GM21423 (cell line): Measurements from ENCODE around the gene AGPAT4.
"Not testable (repeated sequence)": the region's sequence is repeated elsewhere in the genome, so short reads cannot be mapped to it uniquely, and the experiment has no call there.

Experiments used
- ATAC-seq: cut with Tn5 transposase; IDR thresholded peaks from one replicate; pipeline ENCODE4 v1.9.1; 2021; ENCODE audit warnings: mild to moderate bottlenecking, moderate library complexity; ENCODE audit not compliant: unreplicated experiment

AGPAT4 gene

DNA sequence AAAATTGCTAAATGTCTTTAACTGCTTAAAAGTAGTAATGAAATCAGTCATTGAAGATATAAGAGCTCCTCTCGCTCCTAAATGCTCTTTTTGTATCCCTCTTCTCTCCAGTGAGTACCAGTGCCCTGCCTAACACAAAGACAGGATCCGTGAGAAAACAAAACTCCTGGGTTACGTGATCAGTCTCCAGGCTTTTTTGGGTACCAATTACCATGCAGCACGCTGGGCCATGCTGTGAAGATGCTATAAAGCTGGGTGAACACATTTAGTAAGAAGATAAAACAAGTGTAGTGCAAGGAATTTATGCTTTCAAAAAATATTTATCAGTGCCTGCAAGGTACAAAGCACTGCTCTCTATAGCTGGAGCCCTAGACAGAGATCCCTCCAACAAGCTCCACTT lies 66.7 kb downstream of the AGPAT4 start:
- no peak for ATAC-seq

DNA sequence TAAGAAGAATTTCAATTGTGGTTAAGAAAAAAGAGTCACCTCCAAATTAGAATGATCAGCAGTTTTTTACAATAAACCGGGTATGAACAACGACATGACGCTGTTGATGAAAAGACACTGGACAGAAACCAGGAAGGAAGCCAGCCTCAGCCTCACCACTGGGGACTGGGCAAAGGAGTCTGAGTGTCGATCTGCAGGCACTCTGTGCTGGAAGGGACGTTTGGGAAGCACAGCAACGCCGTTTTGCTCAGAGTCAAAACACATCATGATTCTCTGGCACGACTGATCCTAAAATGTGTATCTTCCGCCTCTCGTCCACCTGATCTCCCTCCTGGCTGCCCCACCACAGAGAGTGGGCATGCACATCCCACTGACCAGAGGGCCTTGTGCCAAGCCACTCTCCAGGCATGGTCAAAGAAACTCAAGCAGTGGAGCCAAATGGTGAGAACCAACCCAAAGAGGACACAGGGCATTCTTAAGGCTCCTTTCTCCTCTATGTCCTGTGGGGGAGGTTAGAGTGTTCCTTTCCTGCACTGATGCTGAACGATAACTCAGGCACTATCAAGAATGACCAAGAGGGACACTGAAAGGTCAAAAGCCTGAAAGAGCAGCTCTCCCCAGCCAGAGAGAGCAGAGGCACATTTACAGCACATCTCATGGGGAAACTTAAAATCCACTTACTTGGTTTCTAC lies 68.8 kb downstream of the AGPAT4 start:
- no peak for ATAC-seq

DNA sequence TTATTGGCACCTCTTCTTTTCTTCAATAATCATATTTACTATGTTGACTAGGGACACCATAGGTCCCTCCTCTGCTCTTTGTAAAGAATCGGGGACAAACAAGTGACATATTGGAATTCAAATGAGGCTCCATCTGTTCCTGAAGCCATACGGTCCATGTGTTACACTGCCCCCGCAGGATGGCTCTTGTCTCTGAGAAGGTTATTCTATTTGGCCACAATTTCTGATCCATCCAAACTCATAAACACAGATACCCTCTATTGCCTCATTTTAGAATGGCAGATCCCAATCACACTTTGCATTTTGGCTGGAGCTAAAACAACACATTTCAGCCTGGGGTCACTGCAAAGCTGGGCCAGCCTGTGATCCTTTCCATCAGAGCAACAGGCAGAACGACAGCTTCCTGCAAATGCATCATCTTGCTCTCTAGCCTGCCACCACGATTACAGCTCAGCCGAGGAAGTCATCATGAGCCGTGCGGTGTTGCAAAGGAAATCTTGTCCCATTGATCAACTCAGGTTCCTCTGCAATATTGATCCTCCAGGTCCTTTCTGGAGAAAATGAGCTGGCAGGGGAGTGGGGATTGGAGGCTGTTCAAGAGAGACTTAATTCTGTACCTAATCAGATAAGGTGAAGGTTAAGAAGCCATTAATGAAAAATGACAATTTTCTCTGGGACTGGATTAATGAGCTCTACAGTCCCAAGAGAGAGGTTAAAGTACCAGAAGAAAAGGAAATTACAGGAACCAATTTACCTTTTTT lies 73.1 kb downstream of the AGPAT4 start:
- ATAC-seq, result peak; percentile 37

DNA sequence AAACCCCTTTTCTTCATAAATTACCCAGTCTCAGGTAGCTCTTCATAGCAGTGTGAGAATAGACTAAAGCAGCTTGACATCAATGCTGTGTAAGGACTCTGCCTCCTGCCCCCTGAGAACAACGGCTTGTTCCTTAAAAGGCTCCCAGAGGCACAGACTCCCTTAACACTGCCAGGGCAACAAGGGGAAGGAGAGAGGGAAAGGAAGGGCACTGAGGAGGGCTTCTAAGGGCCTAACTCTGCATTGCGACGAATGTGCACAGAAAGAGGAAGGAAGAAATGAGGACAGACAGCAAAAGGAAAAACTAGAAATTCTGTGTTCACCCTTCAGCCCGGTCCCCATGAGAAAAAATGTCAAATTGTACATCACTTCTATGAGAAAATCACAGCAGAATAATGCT lies 74.0 kb downstream of the AGPAT4 start:
- ATAC-seq, result no peak

DNA sequence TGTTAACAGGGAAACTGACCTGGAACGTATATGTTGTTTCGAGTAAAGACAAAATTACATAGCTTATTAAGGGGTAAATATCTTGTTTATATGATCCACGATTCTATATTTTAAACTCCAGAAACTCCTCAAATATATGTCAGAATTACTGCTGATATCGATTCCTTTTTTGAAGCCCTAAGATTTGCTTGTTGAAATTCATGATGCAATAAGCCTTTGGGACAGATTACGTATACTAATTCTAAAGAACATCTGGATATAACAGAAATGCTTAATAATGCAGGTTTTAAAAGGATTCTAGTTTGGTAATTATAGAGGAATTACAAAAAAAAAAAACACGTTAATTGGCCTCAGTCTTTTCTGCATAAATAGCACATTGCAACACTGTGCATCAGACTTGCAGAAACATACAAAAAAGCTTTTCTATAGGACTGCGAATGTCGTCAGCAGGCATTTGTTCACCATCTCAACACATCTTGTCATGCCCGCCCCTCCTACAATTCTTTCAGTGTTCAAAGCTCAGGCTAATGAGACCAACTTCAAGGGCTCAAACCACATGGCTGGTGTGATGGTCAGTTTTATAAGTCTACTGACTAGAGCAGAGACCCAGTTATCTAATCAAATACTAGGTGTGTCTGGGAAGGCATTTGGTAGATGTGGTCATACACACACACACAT lies 74.9 kb downstream of the AGPAT4 start:
- ATAC-seq, result no peak

DNA sequence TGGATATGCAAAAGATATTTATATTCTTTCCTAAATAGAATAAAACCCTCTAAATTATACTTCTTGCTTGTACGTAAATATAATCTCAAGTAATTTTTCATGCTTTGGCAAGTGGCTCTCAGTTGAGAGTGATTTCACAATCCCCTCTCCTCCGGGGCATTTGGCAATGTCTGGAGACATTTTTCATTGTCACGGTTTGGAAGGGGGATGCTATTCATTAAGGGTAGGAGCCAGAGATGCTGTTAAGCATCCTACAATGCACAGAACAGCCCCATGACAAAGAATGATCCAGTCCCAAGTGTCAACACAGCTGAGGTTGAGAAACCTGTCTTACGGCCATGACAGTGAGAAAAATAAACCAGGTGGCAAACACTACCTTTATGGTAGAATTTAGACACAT lies 75.7 kb downstream of the AGPAT4 start:
- no peak for ATAC-seq

DNA sequence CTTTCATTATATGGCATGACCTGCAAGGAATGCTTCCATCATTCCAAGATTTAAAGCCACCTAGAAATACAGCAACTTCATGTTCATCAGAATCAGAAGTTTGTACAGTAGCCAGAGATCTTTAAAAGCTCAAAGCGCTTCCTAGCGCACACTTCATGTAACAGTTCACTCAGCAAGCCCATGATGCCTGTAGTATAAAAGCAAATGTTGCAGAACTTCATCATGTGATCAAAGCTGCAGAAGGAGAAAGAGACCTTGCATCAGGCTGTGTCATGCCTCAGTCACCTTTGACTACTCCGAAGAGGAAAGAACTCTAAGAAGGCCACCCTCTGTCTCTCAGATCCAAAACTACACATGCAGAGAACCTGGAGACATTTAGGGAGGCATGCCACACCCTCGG lies 78.5 kb downstream of the AGPAT4 start:
- ATAC-seq, result no peak

DNA sequence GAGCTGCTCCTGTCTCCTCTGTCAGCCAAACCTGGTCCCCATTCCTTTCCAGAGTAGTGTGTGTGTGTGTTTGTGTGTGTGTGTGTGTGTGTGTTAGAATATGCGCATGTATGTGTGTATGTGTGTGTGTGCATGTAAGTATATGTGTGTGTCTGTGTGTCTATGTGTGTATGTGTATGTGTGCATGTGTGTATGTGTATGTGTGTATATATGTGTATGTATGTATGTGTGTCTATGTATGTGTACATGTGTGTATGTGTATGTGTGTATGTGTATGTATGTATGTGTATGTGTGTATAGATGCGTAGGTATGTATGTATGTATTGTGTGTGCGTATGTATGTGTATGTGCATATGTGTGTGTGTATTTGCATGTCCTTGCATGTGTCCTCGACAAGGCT lies 79.5 kb downstream of the AGPAT4 start:
- ATAC-seq, result no peak

DNA sequence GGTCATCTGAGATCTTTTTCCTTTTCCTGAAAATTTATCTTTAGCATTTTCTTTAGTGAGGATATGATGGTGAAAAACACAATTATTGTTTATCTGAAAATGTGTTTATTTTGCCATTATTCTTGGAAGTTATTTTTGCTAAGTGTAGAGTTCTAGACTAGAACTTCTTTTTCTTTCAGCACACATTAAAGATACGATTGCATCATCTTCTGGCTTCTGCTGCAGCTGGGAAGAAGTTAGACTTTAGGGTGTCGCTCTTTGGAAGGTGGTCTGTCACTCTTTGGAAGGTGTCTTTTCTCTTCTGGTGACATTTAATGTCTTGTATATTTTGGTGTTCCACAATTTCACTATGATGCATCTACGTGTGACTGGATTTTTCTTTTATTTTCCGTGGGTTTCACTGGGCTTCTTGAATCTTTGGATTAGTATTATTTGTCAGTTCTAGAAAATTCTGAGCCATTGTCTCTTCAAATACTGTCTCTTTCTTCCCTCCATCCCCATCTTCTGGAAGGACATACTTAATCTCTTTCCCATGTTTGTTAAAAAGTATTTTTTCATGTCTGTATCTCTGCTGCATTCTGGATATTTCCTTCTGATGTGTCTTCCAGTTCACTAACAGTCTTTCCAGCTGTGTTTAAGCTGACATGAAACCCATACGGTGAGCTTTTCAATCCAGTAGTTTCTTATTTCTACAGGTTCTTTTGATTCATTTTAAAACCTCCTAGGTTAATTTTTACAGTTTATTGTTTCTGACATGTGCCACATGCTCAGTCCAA lies 81.0 kb downstream of the AGPAT4 start:
- no peak for ATAC-seq

DNA sequence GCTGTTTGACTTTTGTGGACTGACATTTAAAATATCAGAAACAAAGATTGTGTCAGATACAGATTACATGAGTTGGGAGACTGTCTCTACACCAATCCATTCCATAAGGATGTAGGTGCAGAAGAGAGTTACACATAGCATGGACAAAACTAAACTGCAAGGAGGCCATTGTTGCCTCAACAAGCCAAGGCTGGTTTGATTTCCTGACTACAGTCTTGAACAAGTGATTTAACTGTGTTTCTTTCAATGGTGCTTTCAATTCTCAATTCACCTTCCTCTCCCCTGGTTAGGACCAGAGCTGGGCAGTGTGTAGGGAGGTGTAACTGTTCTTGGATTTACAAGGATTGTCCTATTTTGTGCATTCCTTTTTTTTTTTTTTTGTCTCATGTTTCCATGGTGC lies 82.2 kb downstream of the AGPAT4 start:
- ATAC-seq, result no peak

DNA sequence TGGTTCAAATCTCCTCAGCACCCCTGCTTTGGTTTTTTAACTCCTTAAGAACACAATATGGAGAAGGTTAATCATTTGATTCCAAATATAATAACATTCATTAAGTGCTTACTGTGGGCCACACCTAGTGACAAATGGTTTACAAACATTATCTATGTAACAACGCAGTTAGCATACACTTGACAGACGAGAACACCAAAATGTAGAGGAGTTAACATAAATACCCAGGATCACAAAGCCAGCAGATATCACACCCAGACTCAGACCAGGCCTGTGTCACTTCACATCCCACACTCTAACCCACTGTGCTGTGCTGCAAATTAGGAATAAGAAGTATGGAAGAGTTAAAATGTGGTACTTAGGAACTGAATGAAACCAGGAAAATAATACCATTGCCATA lies 82.9 kb downstream of the AGPAT4 start:
- ATAC-seq, result no peak

DNA sequence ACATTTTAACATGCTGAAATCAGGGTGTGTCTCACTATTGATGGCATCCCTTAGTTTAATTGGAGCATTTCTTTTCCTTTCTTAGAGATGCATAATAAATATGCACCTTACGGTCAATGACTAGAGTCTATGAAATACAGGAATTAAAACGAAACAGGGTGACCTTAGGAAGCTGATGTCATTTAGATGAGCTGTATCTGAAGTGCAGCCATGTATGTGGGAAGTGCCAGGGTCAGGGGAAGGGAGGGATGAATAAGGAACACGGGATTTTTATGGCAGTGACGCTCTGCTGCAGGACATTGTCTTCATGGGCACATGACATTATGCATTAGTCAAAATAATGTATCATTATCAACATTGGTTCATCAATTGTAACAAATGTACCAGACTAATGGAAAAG lies 84.0 kb downstream of the AGPAT4 start:
- no peak for ATAC-seq

DNA sequence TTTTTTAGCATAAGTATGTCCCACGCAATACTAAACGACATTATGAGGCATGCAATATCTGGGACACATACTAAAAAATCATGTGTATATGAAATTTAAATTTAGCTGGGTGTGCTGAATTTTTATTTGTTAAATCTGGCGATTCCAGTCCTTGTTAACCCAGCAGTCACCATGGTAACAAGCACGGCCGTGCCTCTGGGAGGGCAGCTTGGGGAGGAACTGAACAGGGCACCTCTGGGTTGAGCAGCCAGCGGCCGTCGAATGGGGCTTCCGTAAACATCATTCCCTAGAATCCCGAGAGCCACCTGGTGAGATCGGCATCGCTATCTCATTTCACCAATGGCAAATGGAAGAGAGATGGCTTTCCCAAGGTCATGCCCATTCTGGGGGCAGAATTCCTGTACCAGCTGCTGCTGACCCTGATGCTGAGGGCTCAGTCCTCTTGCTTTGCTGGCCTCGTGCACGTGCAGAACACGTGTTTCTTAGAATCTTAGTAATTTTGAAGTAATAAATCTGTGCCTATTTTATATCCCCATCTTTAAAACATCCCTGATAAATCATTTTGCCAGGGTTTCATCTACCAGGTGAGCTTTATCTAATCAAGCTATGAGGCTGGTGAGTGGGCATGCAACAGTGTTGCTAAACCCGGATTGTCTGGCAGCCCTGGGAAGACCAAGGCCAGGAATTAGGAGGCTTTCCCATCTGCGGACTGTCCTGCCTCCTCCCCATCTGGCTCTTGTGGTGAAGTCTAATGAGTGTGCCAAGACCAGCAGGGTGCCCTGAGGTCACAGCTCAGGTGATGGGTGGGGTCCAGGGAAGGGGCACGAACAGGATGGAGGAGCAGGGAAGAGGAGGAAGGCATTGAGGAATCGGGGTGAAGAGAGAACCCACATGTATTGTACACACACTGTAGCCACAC lies 85.1 kb downstream of the AGPAT4 start:
- ATAC-seq, result no peak

DNA sequence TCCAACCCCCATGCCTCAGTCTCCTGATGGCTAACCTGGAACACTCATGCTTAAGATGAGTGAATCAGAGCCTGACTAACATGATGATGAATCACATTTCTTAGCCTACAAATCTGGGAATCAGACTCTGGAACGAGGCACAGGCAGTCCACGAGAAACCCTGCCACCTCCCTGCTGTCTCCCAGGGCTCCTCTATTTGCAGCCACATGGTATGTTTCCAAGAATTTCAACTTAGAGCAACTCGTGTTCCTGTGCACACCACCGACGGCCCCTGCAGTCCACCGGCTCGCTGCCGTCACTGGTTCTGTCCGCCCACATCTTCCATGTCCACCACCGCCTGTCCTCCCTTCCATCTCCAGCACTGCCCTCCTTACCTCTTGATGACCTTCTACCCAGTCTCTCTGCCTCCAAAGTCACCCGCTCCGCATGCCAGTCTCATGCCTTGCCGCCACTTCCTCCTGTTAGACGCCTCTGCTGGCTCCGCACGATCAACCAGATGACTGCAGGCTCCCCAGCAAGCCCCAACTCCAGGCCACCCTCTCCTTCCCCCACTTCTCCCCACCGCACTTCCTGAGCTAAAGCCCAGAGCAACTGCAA lies 87.6 kb downstream of the AGPAT4 start:
- no peak for ATAC-seq

DNA sequence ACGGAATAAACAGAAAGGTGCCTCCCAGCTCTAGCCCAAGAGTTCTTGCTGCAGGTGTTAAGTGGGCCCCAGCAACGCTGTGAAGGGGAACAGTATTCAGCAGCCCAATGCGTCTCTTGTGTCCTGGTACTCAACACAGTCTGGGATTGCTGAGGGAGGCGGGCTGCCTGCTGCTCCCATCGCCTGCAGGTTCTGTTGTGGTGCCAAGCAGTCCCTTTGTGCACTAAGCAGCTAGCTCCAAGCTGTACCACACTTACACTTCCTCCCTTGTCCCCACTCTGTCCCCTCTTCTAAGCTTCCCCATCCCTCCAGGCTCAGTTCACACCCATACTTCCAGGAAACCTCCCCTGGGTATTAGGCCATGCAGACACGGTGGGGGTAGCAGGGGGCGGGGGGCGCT lies 92.7 kb downstream of the AGPAT4 start:
- ATAC-seq, result no peak

DNA sequence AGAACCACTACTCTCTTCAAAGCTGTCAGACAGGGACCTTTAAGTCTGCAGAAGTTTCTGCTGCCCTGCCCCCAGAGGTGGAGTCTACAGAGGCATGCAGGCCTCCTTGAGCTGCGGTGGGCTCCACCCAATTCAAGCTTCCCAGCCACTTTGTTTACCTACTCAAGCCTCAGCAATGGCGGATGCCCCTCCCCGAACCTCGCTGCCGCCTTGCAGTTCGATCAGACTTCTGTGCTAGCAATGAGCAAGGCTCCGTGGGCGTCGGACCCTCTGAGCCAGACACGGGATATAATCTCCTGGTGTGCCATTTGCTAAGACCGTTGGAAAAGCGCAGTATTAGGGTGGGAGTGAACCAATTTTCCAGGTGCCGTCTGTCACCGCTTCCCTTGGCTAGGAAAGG lies 95.7 kb downstream of the AGPAT4 start:
- ATAC-seq, result not testable (repeated sequence)

DNA sequence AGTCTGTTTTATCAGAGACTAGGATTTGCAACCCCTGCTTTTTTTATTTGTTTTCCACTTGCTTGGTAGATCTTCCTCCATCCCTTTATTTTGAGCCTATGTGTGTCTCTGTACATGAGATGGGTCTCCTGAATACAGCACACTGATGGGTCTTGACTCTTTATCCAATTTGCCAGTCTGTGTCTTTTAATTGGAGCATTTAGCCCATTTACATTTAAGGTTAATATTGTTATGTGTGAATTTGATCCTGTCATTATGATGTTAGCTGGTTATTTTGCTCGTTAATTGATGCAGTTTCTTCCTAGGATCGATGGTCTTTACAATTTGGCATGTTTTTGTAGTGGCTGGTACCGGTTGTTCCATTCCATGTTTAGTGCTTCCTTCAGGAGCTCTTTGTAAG lies 97.4 kb downstream of the AGPAT4 start:
- ATAC-seq, result not testable (repeated sequence)

DNA sequence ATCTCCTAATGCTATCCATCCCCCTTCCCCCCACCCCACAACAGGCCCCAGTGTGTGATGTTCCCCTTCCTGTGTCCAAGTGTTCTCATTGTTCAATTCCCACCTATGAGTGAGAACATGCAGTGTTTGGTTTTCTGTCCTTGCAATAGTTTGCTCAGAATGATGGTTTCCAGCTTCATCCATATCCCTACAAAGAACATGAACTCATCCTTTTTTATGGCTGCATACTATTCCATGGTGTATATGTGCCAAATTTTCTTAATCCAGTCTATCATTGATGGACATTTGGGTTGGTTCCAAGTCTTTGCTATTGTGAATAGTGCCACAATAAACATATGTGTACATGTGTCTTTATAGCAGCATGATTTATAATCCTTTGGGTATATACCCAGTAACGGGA lies 101.1 kb downstream of the AGPAT4 start:
- not testable (repeated sequence) for ATAC-seq

DNA sequence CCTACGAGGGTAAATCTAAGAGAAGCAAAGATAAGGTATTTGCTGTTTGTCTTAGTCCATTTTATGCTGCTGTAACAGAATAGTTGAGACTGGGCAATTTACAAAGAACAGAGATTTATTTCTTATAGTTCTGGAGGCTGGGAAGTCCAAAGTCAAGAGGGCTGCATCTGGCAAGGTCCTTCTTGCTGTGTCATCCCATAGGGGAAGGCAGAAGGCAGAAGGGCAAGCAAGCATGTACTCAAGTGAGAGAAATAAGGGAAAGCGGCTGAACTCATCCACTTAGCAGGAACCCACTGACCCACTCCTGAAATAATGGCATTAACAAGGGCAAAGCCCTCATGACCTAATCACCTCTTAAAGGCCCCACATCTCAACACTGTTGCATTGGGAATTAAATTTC lies 102.7 kb downstream of the AGPAT4 start:
- no peak for ATAC-seq

DNA sequence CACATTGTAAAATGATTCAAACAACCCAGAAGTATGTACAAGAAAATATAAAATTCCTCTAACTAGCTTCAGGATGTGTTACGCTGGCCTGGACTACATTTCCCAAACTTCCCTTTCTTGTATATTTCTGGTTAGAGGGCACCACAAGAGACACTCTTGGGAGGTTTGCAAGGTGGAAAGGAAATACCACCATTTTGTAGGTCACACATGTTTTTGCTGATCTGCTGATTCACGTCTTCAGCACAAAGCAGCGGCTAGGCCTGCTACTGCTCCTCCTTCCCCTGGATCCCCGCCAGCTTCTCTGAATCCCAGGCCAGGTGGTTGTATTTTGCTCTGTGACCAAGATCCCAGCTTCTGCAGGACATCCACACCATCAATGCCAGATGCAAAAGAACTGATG lies 104.2 kb downstream of the AGPAT4 start:
- no peak for ATAC-seq
